ENCODE results near the gene XPC.

XPC gene

DNA sequence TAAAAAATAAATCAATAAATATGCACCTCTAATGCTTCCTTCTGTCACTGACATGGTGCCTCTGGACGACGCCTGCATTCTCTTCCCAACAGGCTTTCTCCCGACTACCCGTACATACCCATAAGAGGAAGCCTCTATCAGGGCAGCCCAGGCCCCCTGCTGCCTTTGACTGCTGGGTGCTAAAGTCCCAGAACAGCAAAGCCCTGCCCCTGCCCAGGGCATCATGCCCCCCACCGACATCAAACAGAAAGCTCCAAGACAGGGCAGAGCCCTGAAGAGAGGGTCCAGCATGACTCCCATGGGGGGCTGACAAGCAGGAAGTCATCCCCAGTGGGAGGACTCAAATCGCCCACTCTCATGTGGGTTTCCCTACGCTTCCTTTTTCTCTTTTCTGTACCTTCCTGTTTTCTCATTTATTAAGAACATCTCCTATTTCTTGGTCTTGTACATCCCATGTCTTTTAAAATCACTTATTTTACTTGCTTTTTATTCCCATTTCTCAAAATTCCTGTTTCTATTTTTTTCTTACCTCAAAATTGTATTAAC is 23.4 kb downstream of the XPC start:
- Histone ChIP-seq H3K9ac (ENCODE audit: low read length) (no peak overlapping the region), H3K9me3 (ENCODE audit: low read length) (no peaks in the 10 kb centered on the region), H3K27me3 (ENCODE audit: insufficient read depth, low read length) (no peaks in the 10 kb centered on the region), H3K79me2 (ENCODE audit: insufficient read depth, low read length) (no peaks in the 10 kb centered on the region), H3K36me3 (ENCODE audit: insufficient read depth, low read length) (peaks cover 58% of the 10 kb centered on the region), H3K4me2 (ENCODE audit: low read length) (no peak overlapping the region), H3K4me3 (ENCODE audit: low read depth, low read length, poor library complexity, severe bottlenecking) (no peak overlapping the region), H3K9me2 (ENCODE audit: low read depth, low read length) (no peaks in the 10 kb centered on the region), H2AFZ (ENCODE audit: low read length) (no peak overlapping the region), H3K4me1 (ENCODE audit: insufficient read depth, low read length, severe bottlenecking) (no peaks in the 10 kb centered on the region), H4K20me1 (ENCODE audit: insufficient read depth, low read length) (no peaks in the 10 kb centered on the region), H3K27ac (ENCODE audit: low read depth, low read length, poor library complexity, severe bottlenecking) (no peak overlapping the region), H3F3A (ENCODE audit: insufficient read depth, low read length) (no peaks in the 10 kb centered on the region)
- TF ChIP-seq, protein P1, sequence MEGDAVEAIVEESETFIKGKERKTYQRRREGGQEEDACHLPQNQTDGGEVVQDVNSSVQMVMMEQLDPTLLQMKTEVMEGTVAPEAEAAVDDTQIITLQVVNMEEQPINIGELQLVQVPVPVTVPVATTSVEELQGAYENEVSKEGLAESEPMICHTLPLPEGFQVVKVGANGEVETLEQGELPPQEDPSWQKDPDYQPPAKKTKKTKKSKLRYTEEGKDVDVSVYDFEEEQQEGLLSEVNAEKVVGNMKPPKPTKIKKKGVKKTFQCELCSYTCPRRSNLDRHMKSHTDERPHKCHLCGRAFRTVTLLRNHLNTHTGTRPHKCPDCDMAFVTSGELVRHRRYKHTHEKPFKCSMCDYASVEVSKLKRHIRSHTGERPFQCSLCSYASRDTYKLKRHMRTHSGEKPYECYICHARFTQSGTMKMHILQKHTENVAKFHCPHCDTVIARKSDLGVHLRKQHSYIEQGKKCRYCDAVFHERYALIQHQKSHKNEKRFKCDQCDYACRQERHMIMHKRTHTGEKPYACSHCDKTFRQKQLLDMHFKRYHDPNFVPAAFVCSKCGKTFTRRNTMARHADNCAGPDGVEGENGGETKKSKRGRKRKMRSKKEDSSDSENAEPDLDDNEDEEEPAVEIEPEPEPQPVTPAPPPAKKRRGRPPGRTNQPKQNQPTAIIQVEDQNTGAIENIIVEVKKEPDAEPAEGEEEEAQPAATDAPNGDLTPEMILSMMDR (IDR thresholded peaks at IDR 0.05; ENCODE audit: low read length), result no peak
- no peak for TF ChIP-seq EZH2 (IDR thresholded peaks at IDR 0.05; ENCODE audit: borderline replicate concordance, low read length)

DNA sequence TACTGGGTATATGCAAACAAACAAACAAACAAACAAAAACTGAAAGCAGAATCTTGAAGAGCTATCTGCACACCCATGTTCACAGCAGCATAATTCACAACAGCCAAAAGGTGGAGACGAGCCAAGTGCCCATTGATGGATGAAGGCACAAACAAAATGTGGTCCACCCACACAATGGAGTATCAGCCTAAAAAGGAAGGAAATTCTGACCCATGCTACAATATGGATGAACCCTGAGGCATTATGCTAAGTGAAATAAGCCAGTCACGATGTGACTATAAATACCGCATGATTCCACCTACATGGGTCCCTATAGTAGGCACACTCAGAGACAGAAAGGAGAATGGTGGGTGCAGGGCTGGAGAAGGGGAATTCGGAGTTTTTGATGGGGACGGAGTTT is 24.1 kb downstream of the XPC start:
- Histone ChIP-seq H3K36me3 (ENCODE audit: insufficient read depth, low read length) (peaks cover 51% of the 10 kb centered on the region), H3F3A (ENCODE audit: insufficient read depth, low read length) (no peaks in the 10 kb centered on the region), H3K9ac (ENCODE audit: low read length) (no peak overlapping the region), H3K27ac (ENCODE audit: low read depth, low read length, poor library complexity, severe bottlenecking) (no peak overlapping the region), H3K4me2 (ENCODE audit: low read length) (no peak overlapping the region), H3K79me2 (ENCODE audit: insufficient read depth, low read length) (no peaks in the 10 kb centered on the region), H2AFZ (ENCODE audit: low read length) (no peak overlapping the region), H4K20me1 (ENCODE audit: insufficient read depth, low read length) (no peaks in the 10 kb centered on the region), H3K9me3 (ENCODE audit: low read length) (no peaks in the 10 kb centered on the region), H3K4me1 (ENCODE audit: insufficient read depth, low read length, severe bottlenecking) (no peaks in the 10 kb centered on the region), H3K4me3 (ENCODE audit: low read depth, low read length, poor library complexity, severe bottlenecking) (no peak overlapping the region), H3K9me2 (ENCODE audit: low read depth, low read length) (no peaks in the 10 kb centered on the region), H3K27me3 (ENCODE audit: insufficient read depth, low read length) (no peaks in the 10 kb centered on the region)
- TF ChIP-seq, protein P1 (IDR thresholded peaks at IDR 0.05; ENCODE audit: low read length), result no peak
- no peak for TF ChIP-seq EZH2 (IDR thresholded peaks at IDR 0.05; ENCODE audit: borderline replicate concordance, low read length)

DNA sequence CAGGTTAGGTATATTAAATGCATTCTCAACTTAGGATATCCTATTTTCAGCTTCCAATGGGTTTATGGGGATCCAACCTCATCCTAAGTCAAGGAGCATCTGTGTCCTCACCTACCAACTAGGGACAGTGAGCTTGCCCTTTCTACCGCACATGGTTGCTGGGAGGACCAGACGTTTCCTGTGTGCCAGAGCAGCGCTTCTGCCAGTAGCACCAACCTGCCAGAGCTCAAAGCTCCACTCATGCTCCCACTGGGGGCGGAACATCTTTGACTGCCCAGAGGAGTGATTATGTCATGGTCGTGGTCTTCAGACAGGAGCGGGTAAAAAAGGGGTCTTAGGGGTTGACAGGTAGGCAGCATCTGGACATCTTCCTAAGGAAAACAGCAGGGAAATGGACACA is 24.7 kb downstream of the XPC start:
- Histone ChIP-seq H3K4me1 (ENCODE audit: insufficient read depth, low read length, severe bottlenecking) (no peaks in the 10 kb centered on the region), H3K4me2 (ENCODE audit: low read length) (no peak overlapping the region), H2AFZ (ENCODE audit: low read length) (no peak overlapping the region), H3K9me2 (ENCODE audit: low read depth, low read length) (no peaks in the 10 kb centered on the region), H3K36me3 (ENCODE audit: insufficient read depth, low read length) (peaks cover 45% of the 10 kb centered on the region), H3K4me3 (ENCODE audit: low read depth, low read length, poor library complexity, severe bottlenecking) (no peak overlapping the region), H3K27ac (ENCODE audit: low read depth, low read length, poor library complexity, severe bottlenecking) (no peak overlapping the region), H3F3A (ENCODE audit: insufficient read depth, low read length) (no peaks in the 10 kb centered on the region), H3K27me3 (ENCODE audit: insufficient read depth, low read length) (no peaks in the 10 kb centered on the region), H3K9ac (ENCODE audit: low read length) (no peak overlapping the region), H3K9me3 (ENCODE audit: low read length) (no peaks in the 10 kb centered on the region), H3K79me2 (ENCODE audit: insufficient read depth, low read length) (no peaks in the 10 kb centered on the region), H4K20me1 (ENCODE audit: insufficient read depth, low read length) (no peaks in the 10 kb centered on the region)
- TF ChIP-seq, protein P1 (IDR thresholded peaks at IDR 0.05; ENCODE audit: low read length), result no peak
- no peak for TF ChIP-seq EZH2 (IDR thresholded peaks at IDR 0.05; ENCODE audit: borderline replicate concordance, low read length)
